ENCODE measurements around the gene TAS1R1. TPM values are rescaled to one million over a fixed set of nuclear protein-coding genes. Genes with fewer than 3 reads are reported as not detected.

The TAS1R1 gene
- total and polyA plus RNA-seq, 10 of the 15 experiments (the other 5 are each of a cell fraction or from before 2014, with no cell fraction given), result 0.03 to 0.06 (median 0.04) TPM; not detected in 7

DNA sequence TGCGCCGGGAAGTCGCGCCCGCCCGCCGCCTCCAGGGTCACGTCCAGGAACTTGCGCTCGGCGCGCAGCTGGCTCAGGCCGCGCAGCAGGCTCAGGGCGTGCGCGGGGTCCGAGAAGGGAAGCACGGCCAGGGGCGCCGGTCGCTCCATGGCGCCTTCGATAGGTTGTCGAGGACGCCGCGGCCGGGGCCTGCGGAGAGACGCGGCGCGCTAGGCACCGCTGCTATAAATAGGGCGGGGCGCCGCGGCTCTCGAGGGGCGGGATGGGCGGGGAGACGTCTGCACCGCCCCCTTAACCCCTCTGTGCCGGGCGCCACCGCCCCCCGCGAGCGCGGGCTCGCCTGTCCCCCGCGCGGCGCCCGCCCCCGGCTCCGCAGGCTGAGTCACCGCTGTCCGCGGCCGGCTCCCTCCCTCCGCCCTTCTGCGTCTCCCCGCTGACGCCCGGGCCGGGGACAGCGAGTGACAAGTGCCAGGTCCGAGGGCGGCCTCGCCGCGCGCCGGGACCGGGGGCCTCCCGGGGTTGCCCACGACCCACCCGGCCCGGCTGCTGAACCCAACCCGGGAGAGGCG is 47.6 kb downstream of the TAS1R1 start, which contains the start of gene KLHL21 (continued):
- TF ChIP-seq, protein P1, sequence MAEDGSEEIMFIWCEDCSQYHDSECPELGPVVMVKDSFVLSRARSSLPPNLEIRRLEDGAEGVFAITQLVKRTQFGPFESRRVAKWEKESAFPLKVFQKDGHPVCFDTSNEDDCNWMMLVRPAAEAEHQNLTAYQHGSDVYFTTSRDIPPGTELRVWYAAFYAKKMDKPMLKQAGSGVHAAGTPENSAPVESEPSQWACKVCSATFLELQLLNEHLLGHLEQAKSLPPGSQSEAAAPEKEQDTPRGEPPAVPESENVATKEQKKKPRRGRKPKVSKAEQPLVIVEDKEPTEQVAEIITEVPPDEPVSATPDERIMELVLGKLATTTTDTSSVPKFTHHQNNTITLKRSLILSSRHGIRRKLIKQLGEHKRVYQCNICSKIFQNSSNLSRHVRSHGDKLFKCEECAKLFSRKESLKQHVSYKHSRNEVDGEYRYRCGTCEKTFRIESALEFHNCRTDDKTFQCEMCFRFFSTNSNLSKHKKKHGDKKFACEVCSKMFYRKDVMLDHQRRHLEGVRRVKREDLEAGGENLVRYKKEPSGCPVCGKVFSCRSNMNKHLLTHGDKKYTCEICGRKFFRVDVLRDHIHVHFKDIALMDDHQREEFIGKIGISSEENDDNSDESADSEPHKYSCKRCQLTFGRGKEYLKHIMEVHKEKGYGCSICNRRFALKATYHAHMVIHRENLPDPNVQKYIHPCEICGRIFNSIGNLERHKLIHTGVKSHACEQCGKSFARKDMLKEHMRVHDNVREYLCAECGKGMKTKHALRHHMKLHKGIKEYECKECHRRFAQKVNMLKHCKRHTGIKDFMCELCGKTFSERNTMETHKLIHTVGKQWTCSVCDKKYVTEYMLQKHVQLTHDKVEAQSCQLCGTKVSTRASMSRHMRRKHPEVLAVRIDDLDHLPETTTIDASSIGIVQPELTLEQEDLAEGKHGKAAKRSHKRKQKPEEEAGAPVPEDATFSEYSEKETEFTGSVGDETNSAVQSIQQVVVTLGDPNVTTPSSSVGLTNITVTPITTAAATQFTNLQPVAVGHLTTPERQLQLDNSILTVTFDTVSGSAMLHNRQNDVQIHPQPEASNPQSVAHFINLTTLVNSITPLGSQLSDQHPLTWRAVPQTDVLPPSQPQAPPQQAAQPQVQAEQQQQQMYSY (CRISPR knock-in tag; IDR thresholded peaks at IDR 0.05), result no peak
- TF ChIP-seq CHD4 (IDR thresholded peaks at IDR 0.05) (no peak), BACH1 (IDR thresholded peaks at IDR 0.05; ENCODE audit: borderline replicate concordance) (peak; percentile 61), ZNF384 (IDR thresholded peaks at IDR 0.05; ENCODE audit: borderline replicate concordance, low read depth, low read length) (no peak), RBBP5 (conservative IDR thresholded peaks at IDR 0.05) (no peak), SMARCA5 (IDR thresholded peaks at IDR 0.05) (peak; percentile 55), ASH2L (IDR thresholded peaks at IDR 0.05; ENCODE audit: borderline replicate concordance, low read depth) (no peak), FOS (IDR thresholded peaks at IDR 0.05; ENCODE audit: borderline replicate concordance, extremely low read depth, insufficient read length) (no peak), SREBF2 (IDR thresholded peaks at IDR 0.05; ENCODE audit: low read length) (no peak)
- TF ChIP-seq, protein P2, sequence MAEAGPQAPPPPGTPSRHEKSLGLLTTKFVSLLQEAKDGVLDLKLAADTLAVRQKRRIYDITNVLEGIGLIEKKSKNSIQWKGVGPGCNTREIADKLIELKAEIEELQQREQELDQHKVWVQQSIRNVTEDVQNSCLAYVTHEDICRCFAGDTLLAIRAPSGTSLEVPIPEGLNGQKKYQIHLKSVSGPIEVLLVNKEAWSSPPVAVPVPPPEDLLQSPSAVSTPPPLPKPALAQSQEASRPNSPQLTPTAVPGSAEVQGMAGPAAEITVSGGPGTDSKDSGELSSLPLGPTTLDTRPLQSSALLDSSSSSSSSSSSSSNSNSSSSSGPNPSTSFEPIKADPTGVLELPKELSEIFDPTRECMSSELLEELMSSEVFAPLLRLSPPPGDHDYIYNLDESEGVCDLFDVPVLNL (IDR thresholded peaks at IDR 0.05; ENCODE audit: low read depth, low read length), result no peak
- TF ChIP-seq, protein P3, sequence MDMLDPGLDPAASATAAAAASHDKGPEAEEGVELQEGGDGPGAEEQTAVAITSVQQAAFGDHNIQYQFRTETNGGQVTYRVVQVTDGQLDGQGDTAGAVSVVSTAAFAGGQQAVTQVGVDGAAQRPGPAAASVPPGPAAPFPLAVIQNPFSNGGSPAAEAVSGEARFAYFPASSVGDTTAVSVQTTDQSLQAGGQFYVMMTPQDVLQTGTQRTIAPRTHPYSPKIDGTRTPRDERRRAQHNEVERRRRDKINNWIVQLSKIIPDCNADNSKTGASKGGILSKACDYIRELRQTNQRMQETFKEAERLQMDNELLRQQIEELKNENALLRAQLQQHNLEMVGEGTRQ (IDR thresholded peaks at IDR 0.05; ENCODE audit: borderline replicate concordance, low read depth, low read length), result no peak
- TF ChIP-seq, protein P4, sequence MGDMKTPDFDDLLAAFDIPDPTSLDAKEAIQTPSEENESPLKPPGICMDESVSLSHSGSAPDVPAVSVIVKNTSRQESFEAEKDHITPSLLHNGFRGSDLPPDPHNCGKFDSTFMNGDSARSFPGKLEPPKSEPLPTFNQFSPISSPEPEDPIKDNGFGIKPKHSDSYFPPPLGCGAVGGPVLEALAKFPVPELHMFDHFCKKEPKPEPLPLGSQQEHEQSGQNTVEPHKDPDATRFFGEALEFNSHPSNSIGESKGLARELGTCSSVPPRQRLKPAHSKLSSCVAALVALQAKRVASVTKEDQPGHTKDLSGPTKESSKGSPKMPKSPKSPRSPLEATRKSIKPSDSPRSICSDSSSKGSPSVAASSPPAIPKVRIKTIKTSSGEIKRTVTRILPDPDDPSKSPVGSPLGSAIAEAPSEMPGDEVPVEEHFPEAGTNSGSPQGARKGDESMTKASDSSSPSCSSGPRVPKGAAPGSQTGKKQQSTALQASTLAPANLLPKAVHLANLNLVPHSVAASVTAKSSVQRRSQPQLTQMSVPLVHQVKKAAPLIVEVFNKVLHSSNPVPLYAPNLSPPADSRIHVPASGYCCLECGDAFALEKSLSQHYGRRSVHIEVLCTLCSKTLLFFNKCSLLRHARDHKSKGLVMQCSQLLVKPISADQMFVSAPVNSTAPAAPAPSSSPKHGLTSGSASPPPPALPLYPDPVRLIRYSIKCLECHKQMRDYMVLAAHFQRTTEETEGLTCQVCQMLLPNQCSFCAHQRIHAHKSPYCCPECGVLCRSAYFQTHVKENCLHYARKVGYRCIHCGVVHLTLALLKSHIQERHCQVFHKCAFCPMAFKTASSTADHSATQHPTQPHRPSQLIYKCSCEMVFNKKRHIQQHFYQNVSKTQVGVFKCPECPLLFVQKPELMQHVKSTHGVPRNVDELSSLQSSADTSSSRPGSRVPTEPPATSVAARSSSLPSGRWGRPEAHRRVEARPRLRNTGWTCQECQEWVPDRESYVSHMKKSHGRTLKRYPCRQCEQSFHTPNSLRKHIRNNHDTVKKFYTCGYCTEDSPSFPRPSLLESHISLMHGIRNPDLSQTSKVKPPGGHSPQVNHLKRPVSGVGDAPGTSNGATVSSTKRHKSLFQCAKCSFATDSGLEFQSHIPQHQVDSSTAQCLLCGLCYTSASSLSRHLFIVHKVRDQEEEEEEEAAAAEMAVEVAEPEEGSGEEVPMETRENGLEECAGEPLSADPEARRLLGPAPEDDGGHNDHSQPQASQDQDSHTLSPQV (IDR thresholded peaks at IDR 0.05), result 0 out of 2 replicates have a peak, but pooled peaks have one; percentile 2

All from GM12878 (cell line).